ENCODE results near the gene STK32C.

- TF ChIP-seq POLR2AphosphoS5 (IDR thresholded peaks at IDR 0.05; ENCODE audit: insufficient read depth in 1 of 2, low read depth in 1 of 2): no peak
- TF ChIP-seq, protein P1, sequence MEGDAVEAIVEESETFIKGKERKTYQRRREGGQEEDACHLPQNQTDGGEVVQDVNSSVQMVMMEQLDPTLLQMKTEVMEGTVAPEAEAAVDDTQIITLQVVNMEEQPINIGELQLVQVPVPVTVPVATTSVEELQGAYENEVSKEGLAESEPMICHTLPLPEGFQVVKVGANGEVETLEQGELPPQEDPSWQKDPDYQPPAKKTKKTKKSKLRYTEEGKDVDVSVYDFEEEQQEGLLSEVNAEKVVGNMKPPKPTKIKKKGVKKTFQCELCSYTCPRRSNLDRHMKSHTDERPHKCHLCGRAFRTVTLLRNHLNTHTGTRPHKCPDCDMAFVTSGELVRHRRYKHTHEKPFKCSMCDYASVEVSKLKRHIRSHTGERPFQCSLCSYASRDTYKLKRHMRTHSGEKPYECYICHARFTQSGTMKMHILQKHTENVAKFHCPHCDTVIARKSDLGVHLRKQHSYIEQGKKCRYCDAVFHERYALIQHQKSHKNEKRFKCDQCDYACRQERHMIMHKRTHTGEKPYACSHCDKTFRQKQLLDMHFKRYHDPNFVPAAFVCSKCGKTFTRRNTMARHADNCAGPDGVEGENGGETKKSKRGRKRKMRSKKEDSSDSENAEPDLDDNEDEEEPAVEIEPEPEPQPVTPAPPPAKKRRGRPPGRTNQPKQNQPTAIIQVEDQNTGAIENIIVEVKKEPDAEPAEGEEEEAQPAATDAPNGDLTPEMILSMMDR (IDR thresholded peaks at IDR 0.05): no peak
These were observed 79.8 kb downstream of the STK32C start for GRCh38 chr10:132227851-132228390.
